Prostate gland (tissue), 2 donors: Measurements from ENCODE around the gene TSR2.

Experiments
- CTCF ChIP-seq, 4 experiments: fragments of 200-600 bp in 2 of 4; fragments of 450-650 bp in 2 of 4; sonication (generic) in 2 of 4; IDR thresholded peaks; 1 replicate in 3 of 4; 2 replicates in 1 of 4; pipeline ENCODE4 v1.5.1; 2016 to 2019; ENCODE audit warnings: antibody characterized with exemption in 4 of 4, mild to moderate bottlenecking in 2 of 4, moderate library complexity in 2 of 4
- POLR2A ChIP-seq: fragments of 450-650 bp; IDR thresholded peaks from one replicate; pipeline ENCODE4 v1.6.1; 2016; ENCODE audit warnings: antibody characterized with exemption, mild to moderate bottlenecking
- POLR2AphosphoS5 ChIP-seq: sonication (generic); formaldehyde crosslinking; IDR thresholded peaks from one replicate; pipeline ENCODE4 v1.6.1; 2017; ENCODE audit warnings: antibody characterized with exemption

DNA sequence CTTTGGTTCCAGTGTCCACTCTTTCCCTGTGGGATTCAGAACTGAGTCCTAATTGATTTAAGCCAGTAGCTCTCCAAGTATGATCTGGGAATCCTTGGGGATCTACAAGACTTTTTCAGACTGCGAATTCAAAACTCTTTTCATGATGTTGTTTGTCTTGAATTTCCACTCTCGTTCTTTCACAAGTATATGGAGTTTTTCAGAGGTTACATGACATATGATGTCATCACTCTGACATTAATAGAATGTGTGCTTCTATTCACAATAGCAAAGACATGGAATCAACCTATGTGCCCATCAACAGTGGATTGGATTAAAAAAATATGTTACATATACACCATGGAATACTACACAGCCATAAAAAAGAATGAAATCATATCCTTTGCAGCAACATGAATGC, 23.2 kb upstream of the TSR2 start:
- no peak for TF ChIP-seq CTCF (IDR thresholded peaks at IDR 0.05)
- TF ChIP-seq POLR2A: no peak
- no peak for TF ChIP-seq POLR2AphosphoS5
